ENCODE data around the gene EXOSC6. TPM values are rescaled to one million over a fixed set of nuclear protein-coding genes. Genes with fewer than 3 reads are reported as not detected.

EXOSC6 gene
- total RNA-seq: 39.6 and 39.8 TPM in 2 replicates

GRCh38 chr16:70251629-70252354 is at the start of gene EXOSC6:
EXOSC6 (minus strand) TSS chr16:70251940; CDS start chr16:70251900, 40 bp downstream.

DNA sequence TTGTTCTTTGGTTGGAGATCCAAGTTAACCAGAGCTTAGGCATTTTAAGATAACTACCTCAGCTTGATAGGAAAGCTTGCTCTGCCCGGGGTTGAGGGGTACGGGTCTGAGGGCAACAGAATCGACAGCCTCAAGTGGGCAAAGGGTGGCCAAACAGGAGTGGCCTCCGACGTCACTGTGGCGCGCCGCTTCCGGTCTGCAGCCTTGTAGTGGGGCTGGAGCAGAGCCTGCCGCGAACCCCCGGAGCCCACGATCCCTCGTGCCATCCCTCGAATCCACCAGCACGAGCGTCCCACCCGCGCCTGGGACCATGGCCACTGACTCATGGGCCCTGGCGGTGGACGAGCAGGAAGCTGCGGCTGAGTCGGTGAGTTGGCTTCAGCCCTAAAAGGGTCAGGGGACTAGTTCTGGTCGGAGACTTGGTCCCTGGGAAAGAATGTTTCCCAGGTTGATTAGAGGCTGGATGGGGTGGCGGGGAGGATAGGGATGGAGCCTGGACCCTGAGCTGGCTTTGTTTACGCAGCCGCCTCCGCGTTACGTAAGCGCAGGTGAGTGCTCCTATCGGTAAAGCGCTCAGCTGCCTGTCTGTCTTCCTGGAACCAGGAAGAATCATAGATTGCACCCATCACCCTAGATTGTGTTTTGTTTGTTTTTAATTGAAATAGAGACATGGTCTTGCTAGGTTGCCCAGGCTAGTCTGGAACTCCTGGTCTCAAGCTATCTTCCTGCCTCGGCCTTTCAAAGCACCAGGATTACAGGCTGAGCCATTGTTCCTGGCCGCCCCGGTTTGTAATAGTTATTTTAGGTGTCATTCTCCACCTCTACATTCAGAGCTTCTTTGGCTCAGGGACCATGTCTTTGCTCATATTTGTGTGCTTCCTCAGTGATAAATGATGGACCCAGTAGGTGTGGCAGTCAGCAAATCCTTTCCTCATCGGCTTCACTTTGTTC is 47.5 kb upstream of the EXOSC6 start, which contains the start of gene DDX19B:
DDX19B (plus strand) TSS at position 199 of the 951 bp plus-strand sequence; CDS start at position 311, 112 bp downstream.

DNA sequence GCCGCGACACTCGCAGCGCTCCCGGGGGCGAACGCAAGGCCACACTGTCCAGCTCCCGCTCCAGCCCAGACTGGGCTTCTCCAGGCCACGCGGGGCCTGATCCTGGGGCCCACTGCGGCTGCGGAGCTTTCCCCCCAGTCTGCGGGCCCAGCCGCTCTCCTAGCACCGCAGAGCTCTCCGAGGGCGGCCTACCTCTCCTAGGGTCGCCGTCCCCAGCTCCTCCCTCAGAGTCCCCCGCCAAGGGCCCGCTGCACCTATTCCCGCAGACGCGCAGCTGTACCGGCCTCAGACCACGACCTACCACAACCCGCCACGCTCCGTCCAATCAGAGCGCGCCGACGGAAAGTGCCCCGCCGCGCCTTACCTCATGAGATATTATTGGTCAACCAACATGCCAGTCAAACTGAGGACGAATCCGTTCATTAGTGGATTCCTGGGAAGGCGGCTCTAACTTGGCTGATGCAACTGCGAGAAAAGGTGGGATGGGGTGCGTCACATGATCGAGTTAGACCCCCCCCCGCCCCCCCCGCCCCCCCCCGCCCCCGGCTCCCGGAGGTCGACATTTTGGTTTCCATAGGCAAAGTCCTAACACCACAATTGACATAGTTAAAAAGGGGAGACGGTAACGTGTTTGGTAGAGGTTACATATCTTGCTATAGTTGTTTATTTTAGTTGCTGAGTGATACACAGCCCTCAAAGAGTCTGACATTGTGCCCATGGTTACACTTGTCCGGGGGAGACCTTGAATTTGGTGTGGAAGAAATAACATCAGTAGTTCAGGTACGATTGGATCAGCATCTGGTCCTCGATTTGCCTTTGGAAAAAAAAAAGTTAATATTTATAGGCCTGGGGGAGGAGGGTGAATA is 37.7 kb upstream of the EXOSC6 start, which contains the start of gene AARS1:
AARS1 (minus strand) TSS at position 278 of the 866 bp plus-strand sequence. CDS start 6,743 bp downstream, outside the sequence.

Small RNAs within 50 kb of the gene (small RNA-seq; reads per million reads assigned to genes)
- gene AC009060.2: not detected
- not detected for gene RN7SL279P

Other genes starting within 250 kb of the EXOSC6 start
- 39.5 and 40.0 TPM in 2 replicates for gene PDPR, start 137.6 kb downstream of the EXOSC6 start, total RNA-seq
- not detected in 2 replicates for gene CLEC18C, start 78.2 kb downstream of the EXOSC6 start, total RNA-seq
- gene AARS1, start 37.6 kb upstream of the EXOSC6 start, total RNA-seq: 56.8 and 67.6 TPM in 2 replicates
- 35.8 and 47.7 TPM in 2 replicates for gene DDX19B, start 47.2 kb upstream of the EXOSC6 start, total RNA-seq
- gene DDX19A, start 95.0 kb upstream of the EXOSC6 start, total RNA-seq: 41.8 and 46.9 TPM in 2 replicates
- gene ST3GAL2, start 187.2 kb upstream of the EXOSC6 start, total RNA-seq: 44.7 and 55.2 TPM in 2 replicates
- gene FCSK, start 202.7 kb upstream of the EXOSC6 start, total RNA-seq: 10.5 and 11.0 TPM in 2 replicates